HG02943 (cell line): ENCODE data around the gene TPCN2.

ENCODE experiments used
- ATAC-seq: cut with Tn5 transposase; IDR thresholded peaks from one replicate; pipeline ENCODE4 v1.9.1; 2021; ENCODE audit warnings: mild to moderate bottlenecking, low read depth, moderate library complexity; ENCODE audit not compliant: unreplicated experiment

The TPCN2 gene

DNA sequence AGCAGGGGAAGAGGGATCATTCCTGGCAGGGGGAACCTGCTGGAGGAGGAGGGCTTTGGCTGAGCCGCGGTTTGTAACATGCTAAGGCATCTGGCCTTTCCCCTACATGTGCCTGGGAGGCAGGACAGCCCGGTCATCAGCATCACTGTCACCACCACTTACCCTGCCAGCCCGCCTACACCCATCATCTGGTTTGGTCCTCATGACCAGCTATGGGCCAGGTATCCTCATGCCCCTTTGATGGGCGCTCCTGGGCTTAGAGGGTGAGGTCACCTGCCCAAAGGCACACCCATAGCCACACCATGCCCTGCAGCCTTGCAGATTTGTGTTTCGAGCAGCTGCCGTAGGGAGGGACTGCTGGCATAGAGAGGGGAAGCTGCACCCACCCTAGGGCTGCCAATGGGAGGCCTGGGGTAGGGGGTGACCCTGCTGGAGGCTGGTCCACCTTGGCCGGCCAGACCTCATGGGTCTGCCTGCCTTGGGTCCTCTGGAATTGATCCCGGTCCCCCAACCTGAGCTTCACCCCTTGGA lies 38.3 kb upstream of the TPCN2 start:
- no peak for ATAC-seq

DNA sequence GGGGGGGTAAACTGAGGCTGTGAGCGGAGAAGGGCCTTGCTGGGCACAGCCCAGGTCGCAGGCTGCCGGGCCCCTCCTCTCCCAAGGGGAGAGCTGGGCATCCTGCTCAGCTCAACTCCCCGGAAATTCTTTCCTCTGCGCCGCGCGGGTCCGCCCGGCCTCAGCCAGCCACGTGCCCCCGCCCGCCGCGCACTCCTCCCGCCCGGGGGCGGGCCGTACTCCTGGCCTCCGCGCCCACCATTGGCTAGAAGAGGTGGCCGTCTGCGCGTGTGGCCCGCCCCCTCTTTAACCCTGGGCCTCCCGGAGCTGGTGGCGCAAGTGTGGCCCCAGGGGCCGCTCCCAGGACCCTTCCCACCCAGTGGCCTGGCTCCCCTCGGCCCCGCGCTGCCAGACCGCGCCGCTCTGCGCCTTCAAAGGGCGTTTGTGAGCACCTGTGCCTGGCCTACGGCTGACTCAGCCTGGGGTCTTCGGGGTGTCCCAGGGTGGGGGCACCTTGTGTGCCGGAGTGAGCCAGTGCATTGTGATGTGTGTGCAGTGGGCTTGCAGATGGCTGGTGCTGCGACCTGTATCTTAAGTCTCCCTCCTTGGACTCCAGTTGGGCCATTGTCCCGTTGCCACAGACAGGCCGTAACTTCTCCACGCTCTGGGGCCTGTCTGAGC lies 37.6 kb upstream of the TPCN2 start:
- no peak for ATAC-seq

DNA sequence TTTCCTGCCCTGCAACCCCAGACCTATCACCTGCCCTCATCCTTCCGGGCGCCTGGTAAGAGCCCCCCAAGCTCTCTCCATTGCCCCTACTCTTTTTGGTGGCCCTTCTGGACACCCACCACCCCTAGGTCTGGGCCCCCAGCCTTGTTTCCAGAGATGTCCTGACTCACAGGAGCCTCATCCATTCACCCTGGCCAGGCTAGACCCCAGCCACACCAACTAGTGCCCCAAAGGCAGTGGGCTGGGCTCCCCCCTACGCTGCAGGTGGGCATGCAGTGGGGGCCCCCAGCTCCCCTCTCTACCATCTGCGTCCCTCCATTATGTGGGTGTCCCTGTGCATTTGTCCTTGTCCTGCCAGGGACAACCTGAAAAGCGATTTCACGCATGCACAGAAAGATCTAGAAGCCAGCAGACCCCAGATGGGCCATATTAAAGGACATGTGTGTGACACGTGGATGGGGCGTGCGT lies 37.1 kb upstream of the TPCN2 start:
- ATAC-seq: no peak

DNA sequence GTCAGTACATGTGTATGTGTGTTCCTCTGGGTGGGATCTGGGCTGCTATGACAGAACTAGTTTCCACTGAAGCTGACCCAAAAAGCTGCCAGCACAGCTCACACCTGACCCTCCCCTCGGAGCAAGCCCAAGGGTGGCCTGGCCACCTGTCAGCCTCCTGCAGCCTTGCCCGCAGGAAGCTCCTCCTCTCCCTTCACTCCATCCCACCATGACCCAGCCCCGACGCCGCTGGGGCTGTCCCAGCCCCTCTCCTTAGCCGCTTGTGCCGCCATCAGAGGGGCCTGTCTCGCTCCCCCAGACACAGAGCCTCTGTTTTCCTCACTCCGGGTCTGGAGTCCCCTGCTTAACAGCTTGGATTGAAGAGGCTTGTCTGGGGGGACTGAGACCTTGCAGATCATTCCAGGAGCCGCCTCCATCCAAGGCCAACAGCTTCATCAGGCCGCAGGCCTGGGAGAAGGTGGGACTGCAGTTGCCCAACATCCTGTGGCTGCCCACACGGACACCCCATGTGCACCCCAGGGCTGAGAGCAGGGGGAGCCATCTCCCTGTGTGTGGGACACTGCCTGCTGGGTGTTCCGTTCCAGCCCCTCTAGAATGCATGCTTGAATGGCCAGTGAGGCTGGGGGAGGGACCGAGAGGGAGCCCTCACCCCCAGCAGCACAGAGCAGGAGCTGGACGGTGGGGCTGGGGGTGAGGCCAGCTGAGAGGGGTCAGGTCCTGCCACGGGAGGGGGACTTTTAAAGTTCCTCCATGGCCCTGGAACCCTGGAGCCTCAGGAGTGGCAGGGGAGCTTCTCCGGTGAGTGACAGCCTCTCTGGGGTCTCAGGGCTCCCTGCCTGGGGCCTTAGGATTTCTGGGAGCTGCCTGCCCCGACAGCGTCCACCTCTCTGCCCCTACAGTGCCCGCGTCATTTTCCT lies 36.4 kb upstream of the TPCN2 start:
- ATAC-seq: no peak

DNA sequence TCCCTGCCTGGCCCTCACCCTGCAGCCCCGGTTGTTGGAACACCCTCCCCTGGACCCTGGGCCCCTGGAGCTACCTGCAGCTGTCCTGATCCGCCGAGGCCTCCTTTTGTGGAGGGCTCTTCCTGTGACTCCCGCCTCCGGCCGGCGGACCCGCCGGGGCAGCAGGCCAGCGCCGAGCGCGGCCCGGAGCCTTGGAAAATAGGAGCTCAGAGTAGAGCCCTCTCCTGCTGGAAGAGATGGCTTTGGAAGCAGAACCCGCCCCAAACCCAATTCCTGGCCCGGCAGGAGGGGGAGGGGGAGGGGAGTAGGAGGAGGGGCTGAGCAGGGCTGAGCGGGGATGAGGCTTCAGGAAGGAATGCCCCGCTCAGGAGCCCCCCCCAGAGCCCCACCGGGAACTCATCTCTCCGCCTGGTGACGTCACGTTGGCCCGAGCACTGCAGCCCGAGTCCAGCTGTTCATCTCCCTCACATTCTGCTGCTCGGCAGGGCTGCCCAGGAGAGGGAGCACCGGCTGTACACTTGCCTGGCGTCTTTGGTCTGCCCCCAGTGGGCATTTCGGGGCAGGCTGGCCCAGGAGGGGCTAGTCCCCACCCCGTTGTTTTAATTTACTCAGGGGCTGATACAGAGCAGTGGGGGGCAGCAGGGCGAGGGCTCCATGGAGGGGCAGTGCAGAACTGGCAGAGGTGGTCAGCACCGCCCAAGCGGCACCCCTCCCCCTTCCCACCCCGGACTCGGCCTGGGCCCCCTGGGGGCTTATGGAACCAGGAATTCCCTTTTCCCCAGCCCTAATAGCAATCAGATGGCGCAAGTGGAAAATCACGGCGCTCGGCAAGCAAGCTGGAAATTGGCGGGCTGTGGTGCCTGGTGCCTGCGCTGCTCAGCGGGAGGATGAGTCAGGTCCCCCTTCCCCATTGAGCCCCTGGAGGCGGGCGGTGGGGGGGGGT lies 35.5 kb upstream of the TPCN2 start, which contains the start of gene MRGPRF:
Gene MRGPRF, minus strand, starts transcription at position 238 of the 943 bp plus-strand sequence. CDS start 3,345 bp downstream, outside the sequence.
- no peak for ATAC-seq

DNA sequence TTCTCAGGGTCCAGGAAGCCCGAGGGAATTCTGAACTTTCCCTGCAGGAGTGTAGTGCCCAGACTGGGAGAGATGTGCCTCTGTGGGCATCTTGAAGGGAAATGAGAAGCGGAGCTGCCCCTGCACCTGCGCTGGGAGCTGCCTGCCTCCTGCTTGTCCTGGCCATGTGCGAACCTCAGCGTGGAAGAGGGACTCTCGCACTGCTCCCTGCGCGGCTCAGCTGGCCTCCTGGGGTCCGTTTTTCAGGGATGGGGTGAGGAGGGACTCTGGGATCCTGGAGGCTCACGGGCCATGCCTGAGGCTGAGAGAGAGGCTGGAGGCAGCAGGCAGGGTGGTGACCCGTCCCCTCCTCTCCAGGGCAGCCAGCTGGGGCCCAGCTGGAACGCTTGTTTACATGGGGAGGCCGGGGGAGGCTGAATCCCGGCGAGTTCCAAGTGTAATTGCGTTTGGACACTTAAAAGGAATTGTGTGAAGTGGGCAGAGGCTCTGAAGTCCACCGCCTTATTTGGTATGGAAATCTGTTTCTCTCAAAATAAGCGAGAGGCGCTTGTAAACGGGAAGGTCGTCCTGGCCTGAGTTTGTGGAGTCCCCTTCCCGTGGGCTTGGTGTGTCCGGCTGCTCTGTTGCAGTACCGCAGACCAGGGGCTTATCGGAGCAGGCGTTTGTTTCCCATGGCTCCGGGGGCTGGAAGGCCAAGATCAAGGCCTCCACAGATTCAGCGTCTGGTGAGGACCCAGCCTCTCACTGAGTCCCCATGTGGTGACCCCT lies 34.5 kb upstream of the TPCN2 start:
- no peak for ATAC-seq

DNA sequence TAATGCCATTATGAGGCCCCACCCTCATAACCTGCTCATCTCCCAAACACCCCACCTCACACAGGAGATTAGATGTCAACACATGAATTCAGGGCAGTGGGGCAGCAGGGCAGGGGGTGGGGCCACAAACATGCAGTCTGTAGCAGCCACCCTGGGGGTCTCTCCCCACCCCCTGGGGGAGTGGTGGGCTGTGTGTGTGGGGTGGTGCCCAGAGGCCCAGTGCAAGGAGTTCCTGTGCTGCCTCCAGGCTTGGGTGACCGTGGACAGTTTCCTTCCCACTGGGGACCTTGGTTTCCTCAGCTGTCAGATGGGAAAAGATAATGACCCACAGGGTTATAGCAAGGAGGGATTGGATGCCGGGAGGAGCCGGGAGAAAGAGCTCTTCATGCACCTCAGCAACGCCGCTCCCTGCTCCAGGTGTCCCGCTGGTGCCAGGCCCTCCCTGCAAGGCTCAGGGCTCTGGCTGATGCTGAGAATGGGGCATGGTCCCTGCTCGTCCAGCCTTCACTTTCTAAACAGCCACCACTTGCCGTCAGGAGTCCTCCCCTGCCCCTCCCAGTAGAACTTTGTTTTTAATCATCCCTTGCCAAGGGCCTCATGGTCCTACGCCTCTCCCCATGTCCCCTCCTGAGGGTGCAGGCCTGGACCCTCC lies 33.7 kb upstream of the TPCN2 start:
- no peak for ATAC-seq

DNA sequence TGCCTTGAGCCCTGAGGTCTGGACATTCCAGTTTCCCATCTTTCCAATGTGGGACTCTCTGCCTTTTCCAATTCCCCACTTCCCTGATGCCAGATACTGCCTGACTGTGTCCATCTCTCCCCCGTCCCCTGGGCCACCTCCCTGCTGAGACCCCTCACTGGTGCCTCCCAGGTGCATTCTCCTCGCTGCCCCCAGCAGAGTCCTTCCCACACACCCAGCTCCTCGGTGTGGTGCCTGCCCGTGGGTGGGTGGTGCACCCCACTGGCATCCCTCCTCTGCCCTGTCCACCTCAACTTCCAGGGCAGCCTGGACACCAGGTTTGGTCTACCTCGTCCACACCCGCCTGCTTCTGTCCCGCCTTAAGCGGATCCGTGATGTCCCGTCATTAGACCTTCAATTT lies 30.8 kb upstream of the TPCN2 start:
- no peak for ATAC-seq

DNA sequence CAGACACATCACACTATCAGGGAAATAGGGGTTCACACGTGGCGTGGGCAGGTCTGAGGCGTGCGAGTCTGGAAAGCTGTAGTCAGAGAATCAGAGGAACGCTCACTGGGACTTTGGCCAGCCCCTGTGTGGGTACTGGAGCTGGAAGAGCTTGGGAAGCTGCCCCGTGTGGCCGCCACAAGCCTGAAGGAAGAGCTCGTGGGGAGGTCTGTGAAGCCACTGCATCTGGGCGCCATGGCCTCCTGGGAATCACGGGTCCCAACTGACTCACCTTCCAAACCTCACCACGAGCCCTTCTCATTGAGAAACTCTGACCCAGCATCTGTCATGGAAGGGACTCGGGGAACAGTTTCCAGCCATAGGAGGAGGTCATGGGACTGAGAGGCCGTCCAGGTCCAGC lies 29.8 kb upstream of the TPCN2 start:
- no peak for ATAC-seq

DNA sequence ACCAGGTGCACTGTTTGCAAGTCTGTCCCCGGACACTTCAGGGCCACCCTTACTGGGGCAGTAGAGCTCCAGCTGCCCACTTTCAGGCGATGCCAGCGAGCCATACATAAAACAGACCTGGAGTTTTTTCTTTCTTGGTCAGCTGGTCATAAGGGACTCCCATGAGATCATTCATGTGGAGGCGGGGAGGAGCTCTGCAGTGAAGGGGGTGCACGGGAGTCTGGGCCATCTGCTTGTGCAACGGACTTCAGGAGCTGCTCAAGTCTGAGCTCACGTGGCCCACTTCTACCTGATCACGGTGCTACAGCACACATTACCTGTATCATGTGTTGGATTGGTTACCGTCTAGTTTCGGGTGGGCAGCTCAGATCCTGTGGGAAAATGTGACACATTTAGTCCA lies 26.5 kb upstream of the TPCN2 start:
- no peak for ATAC-seq

DNA sequence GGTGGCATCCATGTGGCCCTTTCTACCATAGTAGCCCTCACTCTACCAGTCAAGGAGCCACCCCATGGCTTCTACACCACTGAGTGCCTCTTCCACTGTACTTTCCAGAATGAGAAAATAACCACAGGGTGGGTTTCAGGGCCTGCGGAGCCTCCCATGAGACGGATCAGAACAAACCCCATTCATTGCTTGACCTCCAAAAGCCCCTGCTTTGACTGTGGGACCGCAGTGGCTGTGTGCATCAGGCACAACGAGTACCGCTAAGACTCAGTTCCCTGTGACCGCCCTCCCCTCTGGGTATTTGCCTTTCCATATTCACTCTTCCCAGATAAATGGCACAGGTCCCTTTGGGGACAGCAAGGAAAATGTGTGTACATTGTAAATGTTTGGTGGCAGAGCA lies 24.2 kb upstream of the TPCN2 start:
- no peak for ATAC-seq

DNA sequence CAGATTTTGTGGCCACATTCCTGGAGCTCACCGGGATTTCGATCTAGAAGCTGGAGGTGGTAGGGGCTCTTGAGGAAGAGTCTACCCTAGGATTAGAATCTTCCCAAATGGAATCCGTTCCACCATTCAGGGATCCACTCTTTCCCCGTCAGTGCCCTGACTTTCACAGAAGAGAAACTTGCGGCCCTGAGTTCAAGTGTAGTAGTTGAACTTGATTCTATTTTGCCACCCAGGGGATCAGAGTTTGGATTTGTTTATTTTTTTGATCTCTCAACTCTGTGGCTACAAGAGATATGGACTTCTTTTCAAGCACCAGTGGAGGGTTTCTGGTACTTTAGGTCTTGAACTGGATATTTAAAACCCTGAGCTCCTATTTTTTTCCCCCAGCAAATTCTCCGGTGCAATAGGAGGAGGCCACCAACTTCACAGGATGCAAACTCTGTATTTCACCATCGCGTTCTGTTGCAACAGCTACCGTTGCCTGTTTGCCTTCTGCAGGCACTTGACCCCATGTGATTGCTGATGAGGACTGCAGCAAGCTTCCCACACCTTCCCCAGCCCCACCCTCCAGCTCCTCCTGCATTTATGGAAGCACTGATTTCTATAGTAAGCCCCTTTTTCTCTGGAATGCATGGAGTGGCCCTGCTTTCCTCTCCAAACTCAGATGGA lies 20.9 kb upstream of the TPCN2 start:
- no peak for ATAC-seq

DNA sequence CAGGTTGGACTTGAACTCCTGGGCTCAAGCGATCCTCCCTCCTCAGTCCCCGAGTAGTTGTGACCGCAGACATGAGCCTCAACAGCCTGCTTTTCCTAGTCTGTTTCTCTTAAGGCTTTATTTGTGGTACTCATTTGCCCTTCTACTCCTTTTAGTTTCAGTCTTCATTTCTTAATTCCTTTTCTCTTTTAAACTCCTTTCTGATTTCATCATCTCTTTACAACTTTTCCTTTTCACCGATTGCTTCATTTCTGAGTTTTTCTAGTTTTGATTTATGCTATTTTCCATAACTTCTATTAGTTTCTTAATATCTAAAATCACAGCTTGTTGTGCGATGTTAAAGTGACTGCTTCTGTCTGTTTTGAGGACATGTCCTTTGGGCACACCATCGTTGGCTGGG lies 18.4 kb upstream of the TPCN2 start:
- no peak for ATAC-seq

DNA sequence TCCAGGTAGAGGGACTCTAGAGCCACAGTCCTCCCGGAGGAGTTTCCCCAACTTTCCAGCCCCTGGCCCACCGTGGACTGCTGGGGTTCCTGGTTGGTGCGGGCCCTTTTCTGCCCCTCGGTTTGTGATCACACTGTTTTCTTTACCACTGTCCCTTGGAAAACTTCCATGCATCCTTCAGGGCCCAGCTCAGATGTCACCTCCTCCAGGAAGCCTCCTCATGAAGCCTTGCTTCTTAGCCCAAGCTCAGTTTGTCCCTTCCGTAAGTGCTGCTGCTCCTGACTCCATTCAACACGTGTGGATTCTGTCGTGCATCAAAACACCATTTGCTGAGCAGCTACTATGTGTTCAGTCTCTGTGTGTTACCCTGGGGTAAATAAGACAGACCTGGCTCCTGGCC lies 15.9 kb upstream of the TPCN2 start:
- ATAC-seq: no peak

DNA sequence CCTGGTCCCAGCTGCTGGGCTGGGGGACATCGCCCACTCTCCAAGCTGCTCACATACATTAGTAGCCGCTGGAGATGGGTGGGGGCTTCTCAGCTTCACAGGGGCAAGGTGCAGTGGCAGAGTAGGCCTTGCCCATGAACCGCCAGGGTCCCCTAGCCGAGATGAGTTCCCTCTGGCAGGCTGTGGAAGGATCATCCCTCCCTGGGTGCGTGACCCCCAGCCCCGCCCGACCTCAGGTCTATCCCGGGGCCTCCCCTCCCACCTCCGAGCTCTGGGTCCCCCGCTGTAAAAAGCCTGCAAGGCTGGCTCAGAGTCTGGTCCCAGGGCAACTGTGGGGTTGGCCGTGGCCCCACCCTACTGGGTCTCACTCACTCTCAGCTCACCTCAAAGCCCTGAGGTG lies 15.3 kb upstream of the TPCN2 start:
- ATAC-seq: no peak

DNA sequence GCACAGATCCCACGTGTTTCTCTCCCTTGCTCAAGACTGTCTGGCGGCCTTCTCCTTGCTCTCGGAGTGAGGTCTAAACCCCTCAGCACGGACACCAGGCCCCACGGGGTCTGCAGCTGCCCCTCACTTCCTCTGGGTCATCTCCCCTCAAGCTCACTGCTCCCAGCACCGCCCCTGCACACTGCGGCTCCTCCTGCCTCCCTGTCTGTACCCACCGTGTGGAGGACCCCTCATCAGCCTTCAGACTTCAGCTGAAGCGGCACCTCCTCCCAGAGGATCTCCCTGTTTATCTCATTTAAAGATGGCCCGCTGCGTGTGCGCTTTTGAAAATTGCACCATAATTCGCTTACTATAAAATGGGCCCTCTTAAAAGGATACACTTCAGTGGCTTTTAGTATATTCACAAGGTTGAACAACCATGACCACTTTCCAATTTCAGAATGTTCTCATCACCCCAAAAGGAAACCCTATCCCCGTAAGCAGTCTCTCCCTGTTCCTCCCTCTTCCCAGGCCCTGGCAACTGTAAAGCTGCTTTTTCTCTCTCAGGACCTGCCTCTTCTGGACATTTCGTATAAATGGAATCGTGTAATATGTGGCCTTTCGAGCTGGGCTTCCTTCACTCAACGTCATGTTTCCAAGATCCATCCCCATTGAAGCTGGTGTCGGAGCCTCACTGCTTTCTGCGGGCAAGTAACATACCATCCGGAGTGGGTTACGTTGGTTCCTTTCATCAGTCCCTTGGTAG lies 14.4 kb upstream of the TPCN2 start:
- no peak for ATAC-seq

DNA sequence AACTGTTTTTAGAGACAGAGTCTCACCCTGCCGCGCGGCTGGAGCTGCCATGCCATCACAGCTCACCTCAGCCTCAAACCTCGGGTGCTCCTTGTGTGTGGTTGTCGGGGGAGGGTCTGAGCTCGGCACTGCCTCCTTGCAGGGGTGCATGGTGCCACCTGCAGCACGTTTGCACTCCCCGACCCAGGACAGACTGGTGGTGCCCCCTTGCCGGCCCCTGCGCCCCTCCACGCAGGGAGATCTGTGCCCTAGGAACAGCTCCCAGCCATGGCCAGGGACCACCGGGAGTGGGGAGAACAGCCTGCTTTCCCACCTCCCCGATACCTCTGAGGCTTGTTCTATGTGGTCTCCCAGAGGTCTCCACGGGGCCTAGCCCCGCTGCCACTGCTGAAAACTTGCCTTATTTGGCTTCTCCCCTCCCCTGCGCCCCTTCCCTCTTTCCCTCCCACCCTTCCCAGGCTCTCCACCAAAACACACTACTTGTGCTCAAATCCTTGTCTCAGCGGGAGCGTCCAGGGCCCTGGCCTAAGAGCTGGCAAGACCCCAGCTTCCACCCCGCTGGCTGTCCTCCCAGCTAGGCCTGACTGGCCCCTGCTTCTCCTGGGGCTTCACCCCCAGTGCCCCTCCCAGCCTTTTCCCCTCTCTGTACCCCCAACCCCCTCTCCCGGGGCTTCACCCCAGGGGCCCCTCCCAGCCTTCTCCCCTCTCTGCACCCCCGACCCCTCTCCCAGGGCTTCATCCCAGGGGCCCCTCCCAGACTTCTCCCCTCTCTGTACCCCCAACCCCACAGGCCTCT lies 13.4 kb upstream of the TPCN2 start:
- ATAC-seq: no peak
